Uterus (tissue), 2 donors: ENCODE measurements around the gene JADE2.

ENCODE experiments used
- CTCF ChIP-seq, 4 experiments: fragments of 200-600 bp in 2 of 4; fragments of 450-650 bp in 2 of 4; sonication (generic) in 2 of 4; IDR thresholded peaks; one replicate each; pipeline ENCODE4 v1.5.1; 2016 to 2019; ENCODE audit warnings: antibody characterized with exemption in 4 of 4, mild to moderate bottlenecking in 2 of 4, moderate library complexity in 1 of 4
- POLR2A ChIP-seq, 2 donors: fragments of 450-650 bp; IDR thresholded peaks; one replicate each; pipeline ENCODE4 v1.6.1; 2016; ENCODE audit warnings: antibody characterized with exemption in 2 of 2, mild to moderate bottlenecking in 1 of 2, moderate library complexity in 1 of 2

GRCh38 chr5:134566741-134567221 lies 41.3 kb downstream of the JADE2 start:
- TF ChIP-seq CTCF (IDR thresholded peaks at IDR 0.05) (no peak), POLR2A (IDR thresholded peaks at IDR 0.05) (no peak)
